ENCODE results near the gene PPP1R3A.

- TF ChIP-seq ZNF184 (tag by site-specific recombination; IDR thresholded peaks at IDR 0.05), result no peak
- TF ChIP-seq ZNF280D (tag by site-specific recombination; IDR thresholded peaks at IDR 0.05), result no peak
- TF ChIP-seq CTCF (tag by site-specific recombination; IDR thresholded peaks at IDR 0.05), result no peak
- no peak for TF ChIP-seq ZNF707 (tag by site-specific recombination; IDR thresholded peaks at IDR 0.05)
- no peak for TF ChIP-seq ZFP37 (tag by site-specific recombination; IDR thresholded peaks at IDR 0.05)
- TF ChIP-seq TCF7L2 (IDR thresholded peaks at IDR 0.05; ENCODE audit: borderline replicate concordance, low read depth, low read length), result no peak
These were observed 77.9 kb downstream of the PPP1R3A start for GRCh38 chr7:113840954-113841353.
